ENCODE results near the gene BMPER. TPM values are rescaled to one million over a fixed set of nuclear protein-coding genes. Genes with fewer than 3 reads are reported as not detected.

BMPER gene
- total RNA-seq, 1 donor from 2014 or later = not detected

DNA sequence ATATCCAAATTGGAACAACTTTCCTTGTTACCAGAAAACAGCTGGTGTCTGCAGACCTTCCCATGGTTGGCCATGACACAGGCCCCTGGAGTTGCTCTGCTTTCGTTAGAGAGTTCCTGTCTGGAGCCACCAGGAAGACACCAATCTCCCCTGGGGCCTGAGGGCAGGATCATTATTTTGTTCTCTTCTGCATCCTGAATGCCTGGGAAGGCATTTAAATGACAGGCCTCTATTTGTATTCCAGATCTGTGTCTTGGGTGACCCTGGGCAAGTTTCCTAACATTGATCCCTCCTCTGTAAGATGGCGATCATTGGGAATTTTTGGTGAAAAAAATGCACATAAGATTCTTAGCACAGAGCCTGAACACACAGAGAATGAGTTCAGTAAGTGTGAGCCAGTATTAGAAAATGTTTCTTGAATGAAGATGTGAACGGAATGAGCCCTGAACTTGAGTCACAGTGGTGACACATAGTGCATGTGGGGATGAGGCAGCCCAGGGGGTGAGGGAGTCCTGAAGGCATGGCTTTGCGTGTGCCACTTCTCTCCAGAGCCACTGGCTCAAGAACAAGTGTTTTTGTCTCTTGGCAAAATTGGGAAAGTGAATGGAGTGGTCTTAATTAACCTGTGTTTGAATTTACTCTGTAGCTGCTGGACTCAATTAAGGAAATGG is 28.4 kb downstream of the BMPER start:
- ChIA-PET CTCF (interaction anchor here (0.6 to 6.6 kb wide), 14 partner anchors 11 to 1169 kb away, joined by 3 to 57 read pairs (median 7); no protein-coding TSS in a partner anchor), POLR2A (no interaction called here)

DNA sequence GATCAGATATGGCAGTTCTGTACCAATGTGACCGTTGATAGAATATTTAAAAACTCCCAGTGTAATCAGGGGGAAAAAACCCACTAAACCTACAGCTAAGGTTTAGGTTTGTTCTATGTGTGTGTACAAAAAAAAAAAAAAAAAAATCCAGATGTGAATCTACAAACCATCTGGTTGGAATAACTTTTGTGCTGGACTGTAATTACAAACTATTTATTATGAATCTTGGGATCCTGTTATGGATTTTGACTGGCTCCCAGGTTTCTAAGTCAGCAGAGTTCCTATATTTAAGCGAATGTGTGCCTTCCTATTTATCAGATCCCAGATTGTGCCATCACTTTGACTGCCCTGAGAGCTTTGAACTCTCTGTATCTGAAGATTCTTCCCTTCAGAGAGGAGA is 29.1 kb downstream of the BMPER start:
- TF ChIP-seq, protein P1, sequence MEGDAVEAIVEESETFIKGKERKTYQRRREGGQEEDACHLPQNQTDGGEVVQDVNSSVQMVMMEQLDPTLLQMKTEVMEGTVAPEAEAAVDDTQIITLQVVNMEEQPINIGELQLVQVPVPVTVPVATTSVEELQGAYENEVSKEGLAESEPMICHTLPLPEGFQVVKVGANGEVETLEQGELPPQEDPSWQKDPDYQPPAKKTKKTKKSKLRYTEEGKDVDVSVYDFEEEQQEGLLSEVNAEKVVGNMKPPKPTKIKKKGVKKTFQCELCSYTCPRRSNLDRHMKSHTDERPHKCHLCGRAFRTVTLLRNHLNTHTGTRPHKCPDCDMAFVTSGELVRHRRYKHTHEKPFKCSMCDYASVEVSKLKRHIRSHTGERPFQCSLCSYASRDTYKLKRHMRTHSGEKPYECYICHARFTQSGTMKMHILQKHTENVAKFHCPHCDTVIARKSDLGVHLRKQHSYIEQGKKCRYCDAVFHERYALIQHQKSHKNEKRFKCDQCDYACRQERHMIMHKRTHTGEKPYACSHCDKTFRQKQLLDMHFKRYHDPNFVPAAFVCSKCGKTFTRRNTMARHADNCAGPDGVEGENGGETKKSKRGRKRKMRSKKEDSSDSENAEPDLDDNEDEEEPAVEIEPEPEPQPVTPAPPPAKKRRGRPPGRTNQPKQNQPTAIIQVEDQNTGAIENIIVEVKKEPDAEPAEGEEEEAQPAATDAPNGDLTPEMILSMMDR (IDR thresholded peaks at IDR 0.05) = no peak
- Mint-ChIP-seq H3K27ac (no peak overlapping the region), H3K4me1 (no peaks in the 10 kb centered on the region), H3K36me3 (ENCODE audit: low read depth) (no peaks in the 10 kb centered on the region), H3K9me3 (no peaks in the 10 kb centered on the region), H3K27me3 (peaks cover 5% of the 10 kb centered on the region), H3K4me3 (no peak overlapping the region)
- intact Hi-C loops (cut with micrococcal nuclease) = no loop called here
- DNase-seq (no peak), ATAC-seq (ENCODE audit: low read depth) (no peak)
- POLR2A ChIA-PET = no interaction called here
- CTCF ChIA-PET = interaction anchor here (0.6 to 6.6 kb wide), 3 partner anchors 685 to 748 kb away, joined by 3 to 57 read pairs (median 4); no protein-coding TSS in a partner anchor

More for the DNA sequence above, 28.4 kb downstream of the BMPER start:
- no peak overlapping the region for H3K27ac Mint-ChIP-seq
- H3K27me3 Mint-ChIP-seq = peaks cover 8% of the 10 kb centered on the region
- ATAC-seq (ENCODE audit: low read depth) = no peak
- no peak for DNase-seq
- H3K4me1 Mint-ChIP-seq = no peaks in the 10 kb centered on the region
- intact Hi-C loops (cut with micrococcal nuclease) = loop anchor here (1.0 kb wide), 2 partner anchors 510 to 748 kb away; no protein-coding TSS in a partner anchor
- no peaks in the 10 kb centered on the region for H3K9me3 Mint-ChIP-seq
- no peak overlapping the region for H3K4me3 Mint-ChIP-seq
- TF ChIP-seq, protein P1 (IDR thresholded peaks at IDR 0.05) = no peak
- no peaks in the 10 kb centered on the region for H3K36me3 Mint-ChIP-seq (ENCODE audit: low read depth)

DNA sequence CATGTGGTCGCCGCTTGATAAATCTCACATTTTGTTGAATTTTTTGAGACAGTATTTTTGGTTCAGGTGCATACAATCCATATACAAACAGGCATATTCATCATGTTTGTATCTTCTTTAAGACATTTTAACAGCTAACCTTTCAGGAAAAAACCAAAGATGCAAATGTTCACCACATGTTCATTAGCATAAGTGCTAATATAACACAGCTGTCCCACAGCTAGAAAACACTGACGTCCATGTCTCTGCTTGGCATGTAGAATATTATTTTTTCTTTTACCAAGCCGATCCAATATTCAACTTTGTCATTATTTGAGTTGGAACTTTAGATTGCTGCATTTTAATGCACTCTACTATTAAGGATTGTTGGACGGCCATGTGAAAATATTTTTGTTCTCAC is 31.2 kb downstream of the BMPER start:
- intact Hi-C loops (cut with micrococcal nuclease) = no loop called here
- H3K4me3 Mint-ChIP-seq = no peak overlapping the region
- TF ChIP-seq, protein P1 (IDR thresholded peaks at IDR 0.05) = no peak
- ATAC-seq (ENCODE audit: low read depth) (no peak), DNase-seq (no peak)
- H3K27me3 Mint-ChIP-seq = peaks cover 2% of the 10 kb centered on the region
- ChIA-PET POLR2A (no interaction called here), CTCF (no interaction called here)
- H3K4me1 Mint-ChIP-seq = no peaks in the 10 kb centered on the region
- no peak overlapping the region for H3K27ac Mint-ChIP-seq
- H3K36me3 Mint-ChIP-seq (ENCODE audit: low read depth) = no peaks in the 10 kb centered on the region
- H3K9me3 Mint-ChIP-seq = no peaks in the 10 kb centered on the region

DNA sequence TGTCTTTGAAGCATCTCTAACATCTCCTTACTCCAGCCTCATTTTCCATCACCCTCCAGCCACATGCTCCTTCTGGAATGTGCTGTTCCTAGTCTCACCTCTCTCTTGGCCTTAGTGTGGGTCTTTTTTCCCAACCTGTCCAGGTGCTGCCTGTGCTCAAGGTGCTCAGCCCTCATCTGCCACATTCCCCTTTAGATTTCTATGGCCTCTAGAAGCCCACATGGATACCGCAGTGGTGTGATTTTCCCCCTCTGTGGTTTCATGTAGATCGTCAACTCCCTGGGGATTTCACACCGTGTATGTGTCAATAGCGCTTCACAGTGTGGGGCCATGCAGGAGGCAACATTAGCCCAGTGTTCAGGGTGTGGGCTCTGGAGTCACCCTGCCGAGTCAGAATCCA is 32.5 kb downstream of the BMPER start:
- CTCF ChIA-PET = no interaction called here
- H3K36me3 Mint-ChIP-seq (ENCODE audit: low read depth) = no peaks in the 10 kb centered on the region
- H3K4me3 Mint-ChIP-seq = no peak overlapping the region
- TF ChIP-seq, protein P1 (IDR thresholded peaks at IDR 0.05) = no peak
- ATAC-seq (ENCODE audit: low read depth) = no peak
- H3K27me3 Mint-ChIP-seq = peaks cover under 1% of the 10 kb centered on the region
- no peak overlapping the region for H3K27ac Mint-ChIP-seq
- no peak for DNase-seq
- intact Hi-C loops (cut with micrococcal nuclease) = no loop called here
- no peaks in the 10 kb centered on the region for H3K9me3 Mint-ChIP-seq
- POLR2A ChIA-PET = no interaction called here
- H3K4me1 Mint-ChIP-seq = no peaks in the 10 kb centered on the region

DNA sequence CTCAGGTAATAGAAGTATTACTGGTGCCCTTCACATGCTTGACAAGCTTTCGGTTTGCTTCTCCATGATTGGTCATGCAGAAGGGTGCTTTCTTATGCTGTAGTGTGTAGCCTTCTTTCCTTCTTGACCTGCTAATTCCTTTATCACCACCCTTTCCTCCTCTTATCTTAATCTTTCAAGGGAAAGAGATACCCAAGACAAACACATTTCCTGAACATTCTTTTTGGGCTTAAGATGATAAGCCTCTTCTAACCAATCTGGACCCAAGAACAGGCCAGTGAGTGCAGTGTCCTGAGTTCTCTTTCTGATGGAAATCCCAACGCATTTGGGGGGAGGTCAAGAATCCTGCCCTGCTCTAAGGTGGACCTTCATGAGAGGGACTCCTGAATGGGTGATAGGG is 33.8 kb downstream of the BMPER start:
- DNase-seq (no peak), ATAC-seq (ENCODE audit: low read depth) (no peak)
- TF ChIP-seq, protein P1 (IDR thresholded peaks at IDR 0.05) = no peak
- no peak overlapping the region for H3K4me3 Mint-ChIP-seq
- no peaks in the 10 kb centered on the region for H3K9me3 Mint-ChIP-seq
- ChIA-PET POLR2A (no interaction called here), CTCF (no interaction called here)
- no peaks in the 10 kb centered on the region for H3K36me3 Mint-ChIP-seq (ENCODE audit: low read depth)
- intact Hi-C loops (cut with micrococcal nuclease) = no loop called here
- H3K27ac Mint-ChIP-seq = no peak overlapping the region
- H3K27me3 Mint-ChIP-seq = no peaks in the 10 kb centered on the region
- no peaks in the 10 kb centered on the region for H3K4me1 Mint-ChIP-seq

Measured in activated B cell treated with CpG ODN at 0.5 μM for 24 hours (primary cell).